Psoas muscle (tissue), 8 donors: ENCODE measurements around the gene AP5Z1. TPM values are rescaled to one million over a fixed set of nuclear protein-coding genes. Genes with fewer than 3 reads are reported as not detected.

Experiments used
- ATAC-seq, 4 donors: fragments of 200-7000 bp; cut with Tn5 transposase; one replicate each; pipeline ENCODE4 v1.9.1; 2020; ENCODE audit warnings: moderate library complexity in 3 of 4, mild to moderate bottlenecking in 2 of 4
- DNase-seq, 2 donors: peaks; one replicate each; pipeline ENCODE4 v3.0.0-alpha.2; 2020
- H3K27ac ChIP-seq: fragments of 200-600 bp; one replicate; pipeline ENCODE4 v1.8.0; 2022
- H3K27me3 ChIP-seq, 3 donors: fragments of 200-600 bp in 1 of 3; one replicate each; pipeline versions ENCODE4 v1.6.1 to v1.8.0; 2013 to 2022; ENCODE audit warnings: low read length in 2 of 3, mild to moderate bottlenecking in 2 of 3, moderate library complexity in 1 of 3; ENCODE audit not compliant: insufficient read depth in 3 of 3
- H3K36me3 ChIP-seq, 2 donors: fragments of 200-600 bp in 1 of 2; one replicate each; pipeline versions ENCODE4 v1.6.1 to v1.8.0; 2013 to 2022; ENCODE audit warnings: low read depth in 1 of 2, mild to moderate bottlenecking in 1 of 2, moderate library complexity in 1 of 2; ENCODE audit not compliant: insufficient read depth in 1 of 2
- H3K4me1 ChIP-seq: fragments of 200-600 bp; one replicate; pipeline ENCODE4 v1.8.0; 2022
- H3K4me3 ChIP-seq: fragments of 200-600 bp; one replicate; pipeline ENCODE4 v1.8.0; 2022; ENCODE audit warnings: mild to moderate bottlenecking
- H3K9me3 ChIP-seq: fragments of 200-600 bp; one replicate; pipeline ENCODE4 v1.8.0; 2022
- WGBS, 3 donors: extraction: QIAGEN DNeasy Blood & Tissue Kit; methylation state at CpG; one replicate each; pipeline versions ENCODE4 v1.1.6 to v1.1.7; 2013; 5-methylcytosine and 5-hydroxymethylcytosine counted together
- intact Hi-C, 2 donors: fragments of 100-400 bp; cut with DNase I; formaldehyde crosslinking; loops; one replicate each; pipeline versions ENCODE4 v1.11.0 to v1.14.2; 2022
- polyA plus RNA-seq, 3 donors: library from polyadenylated mRNA; stranded (reverse); fragments of 200-250 nt; gene quantifications; one replicate each; pipeline ENCODE4 v1.2.3, GENCODE V29; 2013
- total RNA-seq, 4 donors: library from RNA; stranded (reverse); fragmentation: NEBNext Ultra II Directional in 2 of 4; extraction: Animal tissue kit (Norgen Biotek cat#: 25700) in 2 of 4; gene quantifications; one replicate each; pipeline versions ENCODE4 v1.2.1 to v1.2.4, GENCODE V29; 2021 to 2023
- TF ChIP-seq, protein P1 (sequence below): fragments of 200-600 bp; IDR thresholded peaks from one replicate; pipeline ENCODE4 v1.8.0; 2022; ENCODE audit warnings: antibody characterized with exemption
- donor health status: healthy with polysubstance abuse.
- donor health status: DM: no; HTN: no; CAD: no; lungs with moderate emphysema.
- donor health status: Bipolar disorder and iron deficiency.
- donor health status: healthy.
- donor health status: DM: yes; HTN: yes; CAD: no.
- donor health status: DM: no; HTN: no; CAD: no.
- donor health status: DM: no; HTN: no; CAD: no.
- donor health status: DM: yes; HTN: yes; CAD: no.

Gene AP5Z1
- total and polyA plus RNA-seq, 7 donors: 6.6 to 20.1 (median 12.1) TPM

DNA sequence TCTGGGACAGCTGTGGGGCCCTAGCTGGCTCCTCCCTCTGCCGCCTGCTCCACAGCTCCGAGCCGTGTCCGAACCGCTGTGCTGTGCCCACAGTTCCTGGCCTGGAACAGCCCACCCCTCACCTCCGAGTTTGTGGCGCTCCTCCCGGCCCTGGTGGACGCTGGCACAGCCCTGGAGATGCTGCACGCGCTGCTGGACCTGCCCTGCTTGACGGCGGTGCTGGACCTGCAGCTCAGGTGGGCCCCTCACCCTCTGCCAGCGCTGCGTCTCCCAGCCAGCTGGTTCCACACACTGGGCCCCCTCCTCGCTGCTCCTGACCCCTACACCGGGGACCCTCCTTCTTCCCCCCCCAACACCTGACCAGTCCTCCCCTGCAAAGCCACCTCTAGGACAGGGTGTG is 12.1 kb downstream of the AP5Z1 start:
- intact Hi-C loops: no loop called here
- DNase-seq: peak in 1 of 2 donors; percentile 10
- TF ChIP-seq, protein P1, sequence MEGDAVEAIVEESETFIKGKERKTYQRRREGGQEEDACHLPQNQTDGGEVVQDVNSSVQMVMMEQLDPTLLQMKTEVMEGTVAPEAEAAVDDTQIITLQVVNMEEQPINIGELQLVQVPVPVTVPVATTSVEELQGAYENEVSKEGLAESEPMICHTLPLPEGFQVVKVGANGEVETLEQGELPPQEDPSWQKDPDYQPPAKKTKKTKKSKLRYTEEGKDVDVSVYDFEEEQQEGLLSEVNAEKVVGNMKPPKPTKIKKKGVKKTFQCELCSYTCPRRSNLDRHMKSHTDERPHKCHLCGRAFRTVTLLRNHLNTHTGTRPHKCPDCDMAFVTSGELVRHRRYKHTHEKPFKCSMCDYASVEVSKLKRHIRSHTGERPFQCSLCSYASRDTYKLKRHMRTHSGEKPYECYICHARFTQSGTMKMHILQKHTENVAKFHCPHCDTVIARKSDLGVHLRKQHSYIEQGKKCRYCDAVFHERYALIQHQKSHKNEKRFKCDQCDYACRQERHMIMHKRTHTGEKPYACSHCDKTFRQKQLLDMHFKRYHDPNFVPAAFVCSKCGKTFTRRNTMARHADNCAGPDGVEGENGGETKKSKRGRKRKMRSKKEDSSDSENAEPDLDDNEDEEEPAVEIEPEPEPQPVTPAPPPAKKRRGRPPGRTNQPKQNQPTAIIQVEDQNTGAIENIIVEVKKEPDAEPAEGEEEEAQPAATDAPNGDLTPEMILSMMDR: no peak
- H3K27ac ChIP-seq: no peak overlapping the region
- 88 to 92% (median 91%) methylated on average over 12 to 17 of the region's 17 CpGs for WGBS, 3 donors
- H3K36me3 ChIP-seq: peaks cover 2 to 91% of the 10 kb centered on the region in 2 donors
- H3K4me3 ChIP-seq: no peak overlapping the region
- H3K4me1 ChIP-seq: peaks cover under 1% of the 10 kb centered on the region
- no peaks in the 10 kb centered on the region for H3K9me3 ChIP-seq
- no peak for ATAC-seq
- H3K27me3 ChIP-seq: no peaks in the 10 kb centered on the region

GRCh38 chr7:4787947-4788626 is 12.7 kb downstream of the AP5Z1 start:
- H3K36me3 ChIP-seq: peaks cover 2 to 86% of the 10 kb centered on the region in 2 donors
- H3K27ac ChIP-seq: no peak overlapping the region
- no peak overlapping the region for H3K4me3 ChIP-seq
- H3K9me3 ChIP-seq: no peaks in the 10 kb centered on the region
- intact Hi-C loops: no loop called here
- ATAC-seq: no peak
- 86 to 89% (median 87%) methylated on average over 18 to 23 of the region's 23 CpGs for WGBS, 3 donors
- TF ChIP-seq, protein P1: no peak
- H3K4me1 ChIP-seq: peaks cover 6% of the 10 kb centered on the region
- H3K27me3 ChIP-seq: no peaks in the 10 kb centered on the region
- DNase-seq: peak in 1 of 2 donors; percentile 9

- Histone ChIP-seq H3K4me1 (peaks cover 6% of the 10 kb centered on the region), H3K36me3 (peaks cover 2 to 79% of the 10 kb centered on the region in 2 donors), H3K27ac (no peak overlapping the region), H3K27me3 (no peaks in the 10 kb centered on the region), H3K4me3 (no peak overlapping the region), H3K9me3 (no peaks in the 10 kb centered on the region)
- peak; percentile 13 to 36 for DNase-seq
- intact Hi-C loops: no loop called here
- WGBS, 3 donors: 92 to 93% (median 92%) methylated on average over 24 to 27 of the region's 27 CpGs
- TF ChIP-seq, protein P1: no peak
- ATAC-seq: no peak
These were observed 13.3 kb downstream of the AP5Z1 start for GRCh38 chr7:4788627-4789189.

DNA sequence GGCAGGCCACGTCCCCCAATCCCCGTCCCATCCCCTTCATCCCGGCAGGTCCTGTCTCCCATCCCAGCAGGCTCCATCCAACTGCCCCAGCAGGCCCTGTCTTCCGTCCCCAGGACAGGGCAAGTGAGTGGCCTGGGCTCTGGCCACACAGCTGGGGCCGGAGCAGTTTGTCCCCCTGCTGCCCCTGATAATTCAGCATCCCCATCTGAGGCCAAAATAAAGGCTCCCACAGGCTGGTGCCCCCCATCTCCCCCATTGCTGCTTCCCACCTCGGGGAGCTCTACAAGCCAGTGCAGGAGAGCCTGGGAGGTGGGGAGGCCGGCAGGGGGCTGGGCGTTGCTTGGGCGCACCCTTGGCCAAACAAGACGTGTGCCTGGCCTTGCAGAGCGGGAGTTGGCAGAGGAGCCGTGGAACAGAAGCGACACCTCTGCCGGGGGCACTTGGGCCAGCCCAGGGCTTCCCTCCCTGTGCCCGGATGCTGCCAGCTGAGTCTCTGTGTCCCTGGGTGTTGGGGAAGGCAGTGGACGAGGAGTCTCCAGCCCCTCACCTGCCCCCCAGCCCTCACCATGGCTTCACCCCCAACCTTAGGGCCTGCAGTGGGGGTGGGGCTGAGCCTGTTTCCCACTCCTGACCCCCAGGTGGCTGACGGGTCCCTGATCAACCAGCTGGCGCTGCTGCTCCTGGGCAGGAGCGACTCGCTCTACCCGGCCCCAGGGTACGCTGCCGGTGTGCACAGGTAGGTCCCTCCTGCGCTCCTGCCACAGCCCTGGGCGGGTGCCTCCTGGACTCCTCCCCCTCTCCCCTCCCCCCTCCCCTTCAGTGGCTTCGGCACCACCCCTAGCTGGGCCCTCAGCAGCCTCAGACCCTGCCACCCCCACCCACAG is 14.0 kb downstream of the AP5Z1 start:
- no peak for ATAC-seq
- Histone ChIP-seq H3K9me3 (no peaks in the 10 kb centered on the region), H3K4me1 (peaks cover 6% of the 10 kb centered on the region), H3K27me3 (no peaks in the 10 kb centered on the region), H3K4me3 (no peak overlapping the region), H3K27ac (no peak overlapping the region), H3K36me3 (peaks cover 2 to 72% of the 10 kb centered on the region in 2 donors)
- DNase-seq: peak; percentile 14 to 46
- intact Hi-C loops: loop anchor here (5.0 to 10.0 kb wide), 2 partner anchors 93 to 295 kb away; partner anchors contain the start of gene RADIL (in 1 of the 2)
- 83 to 92% (median 85%) methylated on average over 21 to 26 of the region's 26 CpGs for WGBS, 3 donors
- TF ChIP-seq, protein P1: no peak
